Nephron (organoid): Measurements from ENCODE around the gene SPSB3.

Source experiments
- H3K27ac Mint-ChIP-seq, 3 experiments: 2 replicates each; pipeline ENCODE4 v1.8.0; 2020; ENCODE audit warnings: mixed read lengths in 3 of 3, mild to moderate bottlenecking in 2 of 3, moderate library complexity in 1 of 3
- H3K27me3 Mint-ChIP-seq: 2 replicates; pipeline ENCODE4 v1.8.0; 2021; ENCODE audit warnings: low read depth, mild to moderate bottlenecking, moderate library complexity, mixed read lengths
- H3K36me3 Mint-ChIP-seq: 2 replicates; pipeline ENCODE4 v1.8.0; 2020; ENCODE audit warnings: low read depth, mixed read lengths
- H3K4me1 Mint-ChIP-seq: 2 replicates; pipeline ENCODE4 v1.8.0; 2020; ENCODE audit warnings: mixed read lengths
- H3K4me3 Mint-ChIP-seq, 3 experiments: 2 replicates each; pipeline ENCODE4 v1.8.0; 2020; ENCODE audit warnings: mild to moderate bottlenecking in 3 of 3, mixed read lengths in 3 of 3, moderate library complexity in 2 of 3
- H3K9me3 Mint-ChIP-seq: 2 replicates; pipeline ENCODE4 v1.8.0; 2020; ENCODE audit warnings: mixed read lengths
- TF ChIP-seq, protein P1 (sequence below), 3 experiments: fragments of 200-600 bp; sonication (generic); IDR thresholded peaks; one replicate each; pipeline ENCODE4 v1.5.0; 2021; ENCODE audit warnings: antibody characterized with exemption in 3 of 3; ENCODE audit not compliant: unreplicated experiment in 3 of 3

The SPSB3 gene

DNA sequence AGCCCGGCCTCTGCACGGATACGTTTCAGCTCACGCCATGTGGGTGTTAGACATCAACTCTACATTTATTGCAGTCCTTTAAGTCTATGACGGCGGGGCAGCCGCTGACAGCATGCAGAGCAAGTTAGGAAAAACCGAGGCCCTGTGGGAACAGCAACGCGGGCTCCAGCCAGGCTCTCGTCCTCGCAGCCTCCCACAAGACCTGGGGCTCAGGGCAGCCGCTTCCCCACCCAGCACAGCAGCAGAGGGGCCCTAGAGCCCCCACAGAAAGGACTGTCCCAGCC, 5.8 kb downstream of the SPSB3 start:
- Mint-ChIP-seq H3K4me1 (peaks cover 12% of the 10 kb centered on the region), H3K27ac (no peak overlapping the region), H3K4me3 (peak overlapping the region in 2 of 3 experiments; percentile 40 to 42), H3K27me3 (no peaks in the 10 kb centered on the region), H3K9me3 (no peaks in the 10 kb centered on the region), H3K36me3 (no peaks in the 10 kb centered on the region)
- TF ChIP-seq, protein P1, sequence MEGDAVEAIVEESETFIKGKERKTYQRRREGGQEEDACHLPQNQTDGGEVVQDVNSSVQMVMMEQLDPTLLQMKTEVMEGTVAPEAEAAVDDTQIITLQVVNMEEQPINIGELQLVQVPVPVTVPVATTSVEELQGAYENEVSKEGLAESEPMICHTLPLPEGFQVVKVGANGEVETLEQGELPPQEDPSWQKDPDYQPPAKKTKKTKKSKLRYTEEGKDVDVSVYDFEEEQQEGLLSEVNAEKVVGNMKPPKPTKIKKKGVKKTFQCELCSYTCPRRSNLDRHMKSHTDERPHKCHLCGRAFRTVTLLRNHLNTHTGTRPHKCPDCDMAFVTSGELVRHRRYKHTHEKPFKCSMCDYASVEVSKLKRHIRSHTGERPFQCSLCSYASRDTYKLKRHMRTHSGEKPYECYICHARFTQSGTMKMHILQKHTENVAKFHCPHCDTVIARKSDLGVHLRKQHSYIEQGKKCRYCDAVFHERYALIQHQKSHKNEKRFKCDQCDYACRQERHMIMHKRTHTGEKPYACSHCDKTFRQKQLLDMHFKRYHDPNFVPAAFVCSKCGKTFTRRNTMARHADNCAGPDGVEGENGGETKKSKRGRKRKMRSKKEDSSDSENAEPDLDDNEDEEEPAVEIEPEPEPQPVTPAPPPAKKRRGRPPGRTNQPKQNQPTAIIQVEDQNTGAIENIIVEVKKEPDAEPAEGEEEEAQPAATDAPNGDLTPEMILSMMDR (IDR thresholded peaks at IDR 0.05; ENCODE audit: unreplicated experiment in 3 of 3), result no peak

DNA sequence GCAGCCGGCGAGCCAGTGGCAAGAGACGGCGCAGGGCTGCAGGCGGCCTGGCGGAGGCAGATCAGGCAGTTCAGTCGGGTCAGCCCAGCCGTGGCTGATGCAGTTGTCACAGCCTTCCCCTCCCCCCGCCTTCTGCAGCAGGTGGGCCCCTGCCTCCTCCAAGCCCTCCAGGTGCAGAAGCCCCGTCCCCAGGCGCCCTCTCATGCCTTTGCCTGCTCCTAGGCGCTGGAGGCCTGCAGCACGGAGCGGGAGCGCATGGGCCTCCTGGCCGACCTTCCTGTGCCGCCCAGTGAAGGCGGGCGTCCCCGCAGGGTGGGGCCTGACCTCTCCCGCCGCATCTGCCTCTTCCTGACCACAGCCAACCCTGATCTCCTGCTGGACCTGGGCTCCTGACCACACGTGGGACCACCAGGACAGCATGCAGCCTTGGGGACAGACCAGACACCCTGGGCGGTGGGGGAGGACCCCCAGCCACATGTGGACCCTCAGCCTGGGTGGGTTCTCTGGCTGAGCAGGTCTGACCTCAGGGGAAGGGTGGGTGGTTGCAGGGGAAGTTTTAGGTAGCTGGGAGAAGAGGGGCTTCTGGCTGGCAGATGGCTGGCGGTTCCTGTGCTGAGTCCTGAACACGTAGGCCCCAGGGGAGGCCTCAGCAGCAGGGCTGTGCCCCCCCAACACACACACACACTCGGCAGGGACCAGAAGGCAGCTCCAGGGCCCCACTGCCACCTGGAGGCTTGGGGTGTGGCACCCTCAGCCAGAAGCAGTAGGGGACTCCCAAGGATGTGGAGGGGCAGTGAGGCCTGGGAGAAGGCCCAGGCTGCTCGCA, 6.3 kb downstream of the SPSB3 start:
- no peaks in the 10 kb centered on the region for H3K27me3 Mint-ChIP-seq
- TF ChIP-seq, protein P1 (IDR thresholded peaks at IDR 0.05; ENCODE audit: unreplicated experiment in 3 of 3), result no peak
- H3K9me3 Mint-ChIP-seq, result no peaks in the 10 kb centered on the region
- peaks cover 8% of the 10 kb centered on the region for H3K4me1 Mint-ChIP-seq
- no peak overlapping the region for H3K27ac Mint-ChIP-seq
- peak overlapping the region in 2 of 3 experiments; percentile 45 to 72 for H3K4me3 Mint-ChIP-seq
- H3K36me3 Mint-ChIP-seq, result no peaks in the 10 kb centered on the region

DNA sequence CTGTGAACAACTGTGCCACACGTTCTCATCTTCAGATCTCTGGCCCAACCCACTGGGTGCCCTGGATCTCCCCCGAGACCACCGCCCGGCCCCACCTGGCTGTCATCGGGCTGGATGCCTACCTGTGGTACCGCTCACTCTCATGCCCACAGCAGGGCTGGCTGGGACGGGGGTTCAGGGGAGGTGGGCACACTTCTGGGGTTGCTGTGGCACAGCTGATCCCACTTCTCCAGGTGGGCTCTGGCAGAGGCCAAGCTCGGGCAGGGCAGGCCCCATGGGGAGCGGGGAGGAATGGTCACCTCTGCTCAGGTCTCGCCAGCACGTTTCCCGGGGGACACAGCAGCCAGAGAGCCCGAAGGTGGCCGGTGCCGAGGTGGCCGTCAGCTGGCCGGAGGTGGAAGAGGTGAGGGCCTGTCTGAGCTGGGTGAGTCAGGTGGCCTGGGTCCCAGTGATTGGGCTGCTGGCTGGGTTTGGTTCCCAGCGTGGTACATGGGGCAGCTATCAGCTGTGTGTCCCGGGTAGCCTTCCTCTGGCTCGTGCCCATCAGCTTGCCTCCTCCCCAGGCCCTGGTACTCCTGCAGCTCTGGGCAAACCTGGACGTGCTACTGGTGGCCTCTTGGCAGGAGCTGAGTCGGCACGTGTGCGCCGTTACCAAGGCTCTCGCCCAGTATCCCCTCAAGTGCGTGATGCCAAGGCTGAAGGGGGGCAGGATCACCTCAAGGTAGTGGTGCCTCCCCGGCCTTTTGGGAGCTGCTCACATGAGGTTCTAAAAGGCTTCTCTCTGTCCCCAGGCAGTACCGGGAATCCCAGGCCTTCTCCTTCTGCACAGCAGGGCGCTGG, 7.1 kb downstream of the SPSB3 start:
- peaks cover 8% of the 10 kb centered on the region for H3K4me1 Mint-ChIP-seq
- H3K9me3 Mint-ChIP-seq, result no peaks in the 10 kb centered on the region
- TF ChIP-seq, protein P1 (IDR thresholded peaks at IDR 0.05; ENCODE audit: unreplicated experiment in 3 of 3), result no peak
- H3K36me3 Mint-ChIP-seq, result peaks cover under 1% of the 10 kb centered on the region
- H3K27me3 Mint-ChIP-seq, result no peaks in the 10 kb centered on the region
- peak overlapping the region; percentile 62 to 72 (median 72) for H3K4me3 Mint-ChIP-seq
- H3K27ac Mint-ChIP-seq, result no peak overlapping the region

DNA sequence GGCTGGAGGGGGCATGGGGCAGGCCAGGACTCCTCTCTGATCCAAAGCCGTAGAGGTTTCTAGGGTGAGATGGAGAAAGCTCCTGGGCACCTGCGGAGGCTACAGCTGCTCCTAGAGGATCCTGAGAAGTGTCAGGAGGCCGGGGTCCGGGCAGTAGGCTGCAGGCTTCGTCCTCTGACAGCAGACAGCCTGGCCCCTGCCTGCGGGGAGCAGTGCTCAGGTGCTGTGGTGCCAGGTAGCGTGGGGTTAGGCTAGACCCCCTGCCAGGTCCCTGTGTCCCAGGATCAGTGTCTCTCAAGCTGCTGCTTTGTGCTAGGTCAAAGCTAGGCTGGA, 8.0 kb downstream of the SPSB3 start:
- no peaks in the 10 kb centered on the region for H3K27me3 Mint-ChIP-seq
- H3K4me3 Mint-ChIP-seq, result peak overlapping the region; percentile 62 to 96 (median 72)
- TF ChIP-seq, protein P1 (IDR thresholded peaks at IDR 0.05; ENCODE audit: unreplicated experiment in 3 of 3), result no peak
- peaks cover 8% of the 10 kb centered on the region for H3K4me1 Mint-ChIP-seq
- H3K9me3 Mint-ChIP-seq, result no peaks in the 10 kb centered on the region
- H3K27ac Mint-ChIP-seq, result no peak overlapping the region
- peaks cover 3% of the 10 kb centered on the region for H3K36me3 Mint-ChIP-seq

GRCh38 chr16:1773703-1774447, 8.5 kb downstream of the SPSB3 start:
- Mint-ChIP-seq H3K27me3 (no peaks in the 10 kb centered on the region), H3K4me1 (peaks cover 8% of the 10 kb centered on the region), H3K4me3 (peak overlapping the region; percentile 85 to 97 (median 96)), H3K27ac (peak overlapping the region in 1 of 3 experiments; percentile 57), H3K36me3 (peaks cover 3% of the 10 kb centered on the region), H3K9me3 (no peaks in the 10 kb centered on the region)
- TF ChIP-seq, protein P1 (IDR thresholded peaks at IDR 0.05; ENCODE audit: unreplicated experiment in 3 of 3), result no peak
